ENCODE results near the gene ST6GALNAC4. TPM values are rescaled to one million over a fixed set of nuclear protein-coding genes. Genes with fewer than 3 reads are reported as not detected.

ST6GALNAC4 gene
- total and polyA plus RNA-seq, 9 of the 15 experiments (the other 6 are each of a cell fraction or from before 2014, with no cell fraction given) = 2.6 to 43.1 (median 15.4) TPM

DNA sequence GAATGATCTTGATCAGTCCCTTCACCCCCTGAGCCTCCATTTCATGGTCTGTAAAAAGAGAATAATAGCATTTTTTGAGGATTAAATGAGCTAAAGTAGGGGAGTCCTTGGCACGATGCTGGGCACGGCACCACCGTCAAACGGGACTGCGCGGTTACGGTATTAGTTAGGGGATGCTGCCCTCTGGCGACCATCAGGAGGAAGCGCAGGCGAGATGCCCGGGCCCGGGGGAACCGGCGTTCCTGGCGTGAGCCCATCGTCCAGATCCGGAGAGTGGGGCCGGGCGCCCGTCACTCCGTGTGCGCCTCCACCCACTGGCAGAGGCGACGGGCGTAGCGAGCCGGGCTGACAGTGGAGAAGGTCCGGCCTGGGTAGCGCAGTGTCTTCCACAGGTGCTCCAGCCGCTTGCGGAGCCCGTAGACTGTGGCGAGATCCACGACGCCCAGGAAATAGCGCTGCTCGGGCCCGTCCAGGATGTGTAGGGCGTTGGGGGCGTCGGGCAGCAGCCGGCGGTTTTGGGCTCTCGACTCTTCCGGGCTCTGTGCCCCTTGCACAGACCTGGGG lies 4.8 kb upstream of the ST6GALNAC4 start (continued):
- TF ChIP-seq, protein P1, sequence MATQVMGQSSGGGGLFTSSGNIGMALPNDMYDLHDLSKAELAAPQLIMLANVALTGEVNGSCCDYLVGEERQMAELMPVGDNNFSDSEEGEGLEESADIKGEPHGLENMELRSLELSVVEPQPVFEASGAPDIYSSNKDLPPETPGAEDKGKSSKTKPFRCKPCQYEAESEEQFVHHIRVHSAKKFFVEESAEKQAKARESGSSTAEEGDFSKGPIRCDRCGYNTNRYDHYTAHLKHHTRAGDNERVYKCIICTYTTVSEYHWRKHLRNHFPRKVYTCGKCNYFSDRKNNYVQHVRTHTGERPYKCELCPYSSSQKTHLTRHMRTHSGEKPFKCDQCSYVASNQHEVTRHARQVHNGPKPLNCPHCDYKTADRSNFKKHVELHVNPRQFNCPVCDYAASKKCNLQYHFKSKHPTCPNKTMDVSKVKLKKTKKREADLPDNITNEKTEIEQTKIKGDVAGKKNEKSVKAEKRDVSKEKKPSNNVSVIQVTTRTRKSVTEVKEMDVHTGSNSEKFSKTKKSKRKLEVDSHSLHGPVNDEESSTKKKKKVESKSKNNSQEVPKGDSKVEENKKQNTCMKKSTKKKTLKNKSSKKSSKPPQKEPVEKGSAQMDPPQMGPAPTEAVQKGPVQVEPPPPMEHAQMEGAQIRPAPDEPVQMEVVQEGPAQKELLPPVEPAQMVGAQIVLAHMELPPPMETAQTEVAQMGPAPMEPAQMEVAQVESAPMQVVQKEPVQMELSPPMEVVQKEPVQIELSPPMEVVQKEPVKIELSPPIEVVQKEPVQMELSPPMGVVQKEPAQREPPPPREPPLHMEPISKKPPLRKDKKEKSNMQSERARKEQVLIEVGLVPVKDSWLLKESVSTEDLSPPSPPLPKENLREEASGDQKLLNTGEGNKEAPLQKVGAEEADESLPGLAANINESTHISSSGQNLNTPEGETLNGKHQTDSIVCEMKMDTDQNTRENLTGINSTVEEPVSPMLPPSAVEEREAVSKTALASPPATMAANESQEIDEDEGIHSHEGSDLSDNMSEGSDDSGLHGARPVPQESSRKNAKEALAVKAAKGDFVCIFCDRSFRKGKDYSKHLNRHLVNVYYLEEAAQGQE (IDR thresholded peaks at IDR 0.05; ENCODE audit: borderline replicate concordance) = peak; percentile 86
- TF ChIP-seq, protein P1 (CRISPR knock-in tag; IDR thresholded peaks at IDR 0.05; ENCODE audit: low read depth) = no peak
- no peak for TF ChIP-seq NR2F6 (CRISPR knock-in tag; IDR thresholded peaks at IDR 0.05)
- no peak for TF ChIP-seq MCM5 (IDR thresholded peaks at IDR 0.05; ENCODE audit: low read depth)
- peak; percentile 21; the same call in 1 of the 2 replicates for TF ChIP-seq CHD2 (IDR thresholded peaks at IDR 0.05; ENCODE audit: low read depth, low read length)
- TF ChIP-seq, protein P2, sequence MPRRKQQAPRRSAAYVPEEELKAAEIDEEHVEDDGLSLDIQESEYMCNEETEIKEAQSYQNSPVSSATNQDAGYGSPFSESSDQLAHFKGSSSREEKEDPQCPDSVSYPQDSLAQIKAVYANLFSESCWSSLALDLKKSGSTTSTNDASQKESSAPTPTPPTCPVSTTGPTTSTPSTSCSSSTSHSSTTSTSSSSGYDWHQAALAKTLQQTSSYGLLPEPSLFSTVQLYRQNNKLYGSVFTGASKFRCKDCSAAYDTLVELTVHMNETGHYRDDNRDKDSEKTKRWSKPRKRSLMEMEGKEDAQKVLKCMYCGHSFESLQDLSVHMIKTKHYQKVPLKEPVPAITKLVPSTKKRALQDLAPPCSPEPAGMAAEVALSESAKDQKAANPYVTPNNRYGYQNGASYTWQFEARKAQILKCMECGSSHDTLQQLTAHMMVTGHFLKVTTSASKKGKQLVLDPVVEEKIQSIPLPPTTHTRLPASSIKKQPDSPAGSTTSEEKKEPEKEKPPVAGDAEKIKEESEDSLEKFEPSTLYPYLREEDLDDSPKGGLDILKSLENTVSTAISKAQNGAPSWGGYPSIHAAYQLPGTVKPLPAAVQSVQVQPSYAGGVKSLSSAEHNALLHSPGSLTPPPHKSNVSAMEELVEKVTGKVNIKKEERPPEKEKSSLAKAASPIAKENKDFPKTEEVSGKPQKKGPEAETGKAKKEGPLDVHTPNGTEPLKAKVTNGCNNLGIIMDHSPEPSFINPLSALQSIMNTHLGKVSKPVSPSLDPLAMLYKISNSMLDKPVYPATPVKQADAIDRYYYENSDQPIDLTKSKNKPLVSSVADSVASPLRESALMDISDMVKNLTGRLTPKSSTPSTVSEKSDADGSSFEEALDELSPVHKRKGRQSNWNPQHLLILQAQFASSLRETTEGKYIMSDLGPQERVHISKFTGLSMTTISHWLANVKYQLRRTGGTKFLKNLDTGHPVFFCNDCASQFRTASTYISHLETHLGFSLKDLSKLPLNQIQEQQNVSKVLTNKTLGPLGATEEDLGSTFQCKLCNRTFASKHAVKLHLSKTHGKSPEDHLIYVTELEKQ (CRISPR knock-in tag; IDR thresholded peaks at IDR 0.05) = no peak
- TF ChIP-seq, protein P3, sequence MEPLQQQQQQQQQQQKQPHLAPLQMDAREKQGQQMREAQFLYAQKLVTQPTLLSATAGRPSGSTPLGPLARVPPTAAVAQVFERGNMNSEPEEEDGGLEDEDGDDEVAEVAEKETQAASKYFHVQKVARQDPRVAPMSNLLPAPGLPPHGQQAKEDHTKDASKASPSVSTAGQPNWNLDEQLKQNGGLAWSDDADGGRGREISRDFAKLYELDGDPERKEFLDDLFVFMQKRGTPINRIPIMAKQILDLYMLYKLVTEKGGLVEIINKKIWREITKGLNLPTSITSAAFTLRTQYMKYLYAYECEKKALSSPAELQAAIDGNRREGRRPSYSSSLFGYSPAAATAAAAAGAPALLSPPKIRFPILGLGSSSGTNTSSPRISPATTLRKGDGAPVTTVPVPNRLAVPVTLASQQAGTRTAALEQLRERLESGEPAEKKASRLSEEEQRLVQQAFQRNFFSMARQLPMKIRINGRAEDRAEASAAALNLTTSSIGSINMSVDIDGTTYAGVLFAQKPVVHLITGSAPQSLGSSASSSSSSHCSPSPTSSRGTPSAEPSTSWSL (CRISPR knock-in tag; IDR thresholded peaks at IDR 0.05; ENCODE audit: borderline replicate concordance) = no peak
- TF ChIP-seq, protein P4, sequence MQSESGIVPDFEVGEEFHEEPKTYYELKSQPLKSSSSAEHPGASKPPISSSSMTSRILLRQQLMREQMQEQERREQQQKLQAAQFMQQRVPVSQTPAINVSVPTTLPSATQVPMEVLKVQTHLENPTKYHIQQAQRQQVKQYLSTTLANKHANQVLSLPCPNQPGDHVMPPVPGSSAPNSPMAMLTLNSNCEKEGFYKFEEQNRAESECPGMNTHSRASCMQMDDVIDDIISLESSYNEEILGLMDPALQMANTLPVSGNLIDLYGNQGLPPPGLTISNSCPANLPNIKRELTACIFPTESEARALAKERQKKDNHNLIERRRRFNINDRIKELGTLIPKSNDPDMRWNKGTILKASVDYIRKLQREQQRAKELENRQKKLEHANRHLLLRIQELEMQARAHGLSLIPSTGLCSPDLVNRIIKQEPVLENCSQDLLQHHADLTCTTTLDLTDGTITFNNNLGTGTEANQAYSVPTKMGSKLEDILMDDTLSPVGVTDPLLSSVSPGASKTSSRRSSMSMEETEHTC (IDR thresholded peaks at IDR 0.05) = 0 out of 2 replicates have a peak, but pooled peaks have one; percentile 12
